A172 (cell line): ENCODE measurements around the gene PECR. TPM values are rescaled to one million over a fixed set of nuclear protein-coding genes. Genes with fewer than 3 reads are reported as not detected.
"Not testable (repeated sequence)": the region's sequence is repeated elsewhere in the genome, so short reads cannot be mapped to it uniquely, and the experiment has no call there.

Experiments used
- DNase-seq: peaks from one replicate; pipeline ENCODE4 v3.0.0-alpha.2; 2015; ENCODE audit warnings: low spot score
- total RNA-seq: library from RNA; depleted of rRNA; stranded (reverse); fragments of >200 nt; shearing (Covaris generic); gene quantifications from 2 replicates; pipeline ENCODE4 v1.2.3, GENCODE V29; 2014; rRNA removed

PECR gene
- total RNA-seq, 1 experiment from 2014 or later: 39.3 TPM

DNA sequence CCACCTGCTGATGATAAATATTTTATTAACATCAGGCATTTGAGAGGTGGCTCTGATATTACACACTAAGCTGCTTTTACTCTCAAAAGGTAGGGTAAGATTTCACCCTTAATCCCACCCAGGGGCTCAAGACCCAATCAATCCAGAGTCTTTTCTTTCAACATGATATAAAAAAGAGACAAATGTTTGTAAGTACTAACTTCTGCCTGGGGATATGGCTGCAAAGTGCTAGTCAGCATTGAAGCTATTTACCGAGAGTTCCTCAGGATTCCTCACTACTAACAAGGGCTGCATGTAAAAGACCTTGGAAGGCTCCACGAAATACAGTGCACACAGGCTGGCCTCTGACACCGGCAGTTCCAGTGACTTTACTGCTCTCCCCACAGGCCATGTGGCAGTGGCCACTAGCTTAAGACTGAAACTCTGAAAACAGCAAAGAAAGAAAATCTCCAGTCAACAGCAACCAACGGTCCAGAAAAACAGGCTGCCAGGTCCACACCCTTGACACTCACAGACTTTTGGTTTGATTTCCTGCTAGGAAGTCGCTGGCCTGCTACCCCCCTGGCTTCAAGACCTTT is 79.4 kb downstream of the PECR start:
- no peak for DNase-seq

DNA sequence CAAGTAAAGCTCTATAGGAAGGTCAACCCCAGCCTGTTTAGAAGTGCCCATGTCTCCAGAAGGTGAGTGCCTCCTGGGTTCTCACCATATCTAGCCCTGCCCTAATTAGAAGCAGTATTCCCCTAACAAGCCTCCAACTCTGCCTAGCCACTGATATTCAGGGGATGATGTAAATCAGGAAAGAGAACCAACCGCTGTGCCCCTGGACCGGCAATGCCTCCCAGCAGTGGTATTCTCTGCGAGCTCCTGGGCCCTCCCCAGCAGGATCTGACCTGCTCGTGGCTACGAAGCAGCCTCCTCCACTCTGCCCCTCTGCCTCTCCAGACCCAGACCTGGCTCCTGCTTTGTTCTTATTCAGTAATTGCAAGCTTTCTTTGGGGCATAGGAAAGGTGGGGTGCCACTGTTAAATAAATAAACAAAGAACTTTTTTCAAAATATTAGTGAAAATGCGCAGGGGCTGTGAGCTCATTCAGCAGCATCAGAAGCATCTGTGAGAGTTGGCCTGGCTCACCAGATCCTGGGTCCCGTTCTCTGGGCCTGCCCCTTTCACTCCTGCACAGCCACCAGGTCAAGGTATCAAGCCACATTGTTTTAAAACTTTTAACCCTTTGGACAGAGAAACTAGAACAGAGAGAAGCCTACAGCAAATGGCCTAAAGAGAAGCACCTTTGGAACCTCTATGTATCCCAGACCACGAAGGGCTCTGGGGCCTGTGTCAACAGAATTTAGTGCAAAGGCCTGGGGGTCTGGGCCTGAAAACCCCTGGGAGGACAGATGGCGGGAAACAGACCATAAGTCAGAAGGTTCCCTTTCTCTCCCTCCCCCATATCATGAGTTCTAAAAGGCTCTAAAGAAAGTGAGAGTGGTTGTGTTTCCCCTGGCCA is 80.2 kb downstream of the PECR start:
- no peak for DNase-seq

DNA sequence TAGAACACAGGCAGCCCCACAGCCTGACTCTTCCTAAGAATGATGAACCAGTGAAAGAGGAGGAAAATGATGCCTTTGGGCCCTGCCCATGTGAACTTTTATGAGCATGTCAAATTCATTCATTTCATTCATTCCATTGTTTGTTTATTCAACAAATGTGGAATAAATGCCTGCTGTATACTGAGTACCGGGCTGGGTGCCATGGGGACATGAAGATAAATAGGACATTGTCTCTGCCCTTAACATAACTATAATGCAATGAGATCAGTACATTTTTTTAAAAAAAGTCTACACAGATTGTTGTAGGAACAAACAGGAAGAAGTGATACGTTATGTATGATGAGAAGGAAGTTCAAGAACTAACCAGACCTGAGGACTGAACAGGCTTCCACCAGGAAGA is 83.0 kb downstream of the PECR start:
- no peak for DNase-seq

DNA sequence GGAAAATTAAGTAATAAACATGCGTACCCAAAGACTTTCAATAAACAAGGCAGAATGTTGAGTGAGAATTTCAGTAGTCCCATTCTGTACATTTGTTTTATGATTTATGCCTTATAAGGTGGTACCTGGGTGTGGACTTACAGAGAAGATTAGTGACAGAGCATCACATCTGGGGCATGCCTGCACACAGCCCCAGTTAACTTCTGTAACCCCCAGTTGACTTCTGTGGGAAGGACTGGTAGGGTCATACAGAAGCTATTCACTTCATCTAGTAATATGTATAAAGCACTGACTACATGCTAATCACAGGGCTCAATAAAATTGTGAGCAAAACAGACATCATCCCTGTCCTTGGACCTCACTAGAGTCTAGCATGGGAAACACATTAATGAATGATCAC is 84.4 kb downstream of the PECR start:
- no peak for DNase-seq

DNA sequence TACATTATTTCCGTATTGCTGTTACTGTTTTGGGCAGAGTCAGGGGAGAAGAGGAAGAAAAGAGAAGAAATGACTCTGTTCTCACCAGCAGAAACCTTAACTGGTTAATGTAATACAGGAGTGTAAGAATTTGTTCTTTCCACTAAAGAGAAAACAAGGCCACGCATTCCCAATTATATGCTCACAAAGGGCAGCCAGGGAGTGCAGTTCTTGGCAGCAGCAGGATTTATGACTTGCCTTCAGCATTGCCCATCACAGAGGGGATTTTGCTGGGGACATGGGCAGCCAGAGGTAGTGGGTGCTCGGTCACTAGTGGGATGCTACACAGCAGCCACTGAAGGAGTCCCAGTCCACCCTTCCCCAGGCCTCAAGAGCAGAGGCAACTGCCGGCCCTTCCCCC is 86.7 kb downstream of the PECR start:
- DNase-seq: no peak

DNA sequence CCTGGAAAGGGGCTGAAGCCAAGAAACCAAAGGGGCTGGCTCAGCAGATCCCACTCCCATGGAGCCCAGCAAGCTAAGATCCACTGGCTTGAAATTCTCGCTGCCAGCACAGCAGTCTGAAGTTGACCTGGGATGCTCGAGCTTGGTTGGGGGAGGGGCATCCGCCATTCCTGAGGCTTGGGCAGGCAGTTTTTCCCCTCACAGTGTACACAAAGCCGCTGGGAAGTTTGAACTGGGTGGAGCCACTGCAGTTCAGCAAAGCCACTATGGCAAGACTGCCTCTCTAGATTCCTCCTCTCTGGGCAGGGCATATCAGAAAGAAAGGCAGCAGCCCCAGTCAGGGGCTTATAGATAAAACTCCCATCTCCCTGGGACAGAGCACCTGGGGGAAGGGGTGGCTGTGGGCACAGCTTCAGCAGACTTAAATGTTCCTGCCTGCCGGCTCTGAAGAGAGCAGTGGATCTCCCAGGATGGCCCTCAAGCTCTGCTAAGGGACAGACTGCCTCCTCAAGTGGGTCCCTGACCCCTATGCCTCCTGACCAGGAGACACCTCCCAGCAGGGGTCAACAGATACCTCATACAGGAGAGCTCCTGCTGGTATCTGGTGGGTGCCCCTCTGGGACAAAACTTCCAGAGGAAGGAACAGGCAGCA is 92.9 kb downstream of the PECR start:
- DNase-seq: not testable (repeated sequence)

Other genes starting within 250 kb of the PECR start
- gene MREG, start 68.3 kb downstream of the PECR start, total RNA-seq: 8.9 and 14.1 TPM in 2 replicates
- 0.48 and 0.52 TPM in 2 replicates for gene TMEM169, start 110 bp upstream of the PECR start, total RNA-seq
- gene XRCC5, start 27.5 kb upstream of the PECR start, total RNA-seq: 488 and 512 TPM in 2 replicates